AG04450 (cell line): ENCODE data around the gene GBP7. TPM values are rescaled to one million over a fixed set of nuclear protein-coding genes. Genes with fewer than 3 reads are reported as not detected.
"Not testable (repeated sequence)": the region's sequence is repeated elsewhere in the genome, so short reads cannot be mapped to it uniquely, and the experiment has no call there.

Source experiments
- CTCF ChIA-PET: fragments of 300-600, 350-600 bp; formaldehyde crosslinking; extraction: SDS; loops from one replicate; lab custom pipeline; 2022; ENCODE audit warnings: antibody characterized with exemption, inconsistent platforms; lab: Charles Lee
- POLR2A ChIA-PET: fragments of 350-600 bp; formaldehyde crosslinking; extraction: SDS; loops from one replicate; lab custom pipeline; 2021; ENCODE audit warnings: antibody characterized with exemption, inconsistent platforms; lab: Yijun Ruan, JAX
- DNase-seq: peaks from one replicate; pipeline ENCODE4 v3.0.0-alpha.2; 2011; ENCODE audit warnings: low read depth, low spot score
- H3K27ac ChIP-seq: one replicate; pipeline ENCODE4 v1.5.1; 2012; ENCODE audit warnings: low read depth, low read length, control low read depth
- H3K27me3 ChIP-seq: one replicate; pipeline ENCODE4 v1.6.0; 2012; ENCODE audit warnings: low read length; ENCODE audit not compliant: control insufficient read depth, insufficient read depth
- H3K4me3 ChIP-seq: 2 replicates; pipeline ENCODE4 v1.5.1; 2011; ENCODE audit warnings: mild to moderate bottlenecking, low read depth, low read length, control low read depth
- H3K9me3 ChIP-seq: 2 replicates; pipeline ENCODE4 v1.5.1; 2012; ENCODE audit warnings: low read length; ENCODE audit not compliant: control insufficient read depth, insufficient read depth
- polyA minus RNA-seq: library from RNA; depleted of rRNA, polyadenylated mRNA; stranded (reverse); fragments of >200 nt; gene quantifications from 2 replicates; pipeline ENCODE4 v1.2.3, GENCODE V29; 2011; rRNA and poly(A)+ RNA removed
- polyA plus RNA-seq: library from polyadenylated mRNA; depleted of rRNA; stranded (reverse); fragments of >200 nt; gene quantifications from 2 replicates; pipeline ENCODE4 v1.2.3, GENCODE V29; 2011; rRNA removed
- TF ChIP-seq, protein P1 (sequence below): IDR thresholded peaks from 2 replicates; pipeline ENCODE4 v1.5.1; 2011; ENCODE audit warnings: low read depth, low read length, control low read depth, inconsistent platforms

The GBP7 gene, protein sequence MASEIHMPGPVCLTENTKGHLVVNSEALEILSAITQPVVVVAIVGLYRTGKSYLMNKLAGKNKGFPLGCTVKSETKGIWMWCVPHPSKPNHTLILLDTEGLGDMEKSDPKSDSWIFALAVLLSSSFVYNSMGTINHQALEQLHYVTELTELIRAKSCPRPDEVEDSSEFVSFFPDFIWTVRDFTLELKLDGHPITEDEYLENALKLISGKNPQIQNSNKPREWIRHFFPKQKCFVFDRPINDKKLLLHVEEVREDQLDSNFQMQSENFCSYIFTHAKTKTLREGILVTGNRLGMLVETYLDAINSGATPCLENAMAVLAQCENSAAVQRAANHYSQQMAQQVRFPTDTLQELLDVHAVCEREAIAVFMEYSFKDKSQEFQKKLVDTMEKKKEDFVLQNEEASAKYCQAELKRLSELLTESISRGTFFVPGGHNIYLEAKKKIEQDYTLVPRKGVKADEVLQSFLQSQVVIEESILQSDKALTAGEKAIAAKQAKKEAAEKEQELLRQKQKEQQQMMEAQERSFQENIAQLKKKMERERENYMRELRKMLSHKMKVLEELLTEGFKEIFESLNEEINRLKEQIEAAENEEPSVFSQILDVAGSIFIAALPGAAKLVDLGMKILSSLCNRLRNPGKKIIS
- polyA plus RNA-seq (not detected in 2 replicates), polyA minus RNA-seq (not detected in 2 replicates)

DNA sequence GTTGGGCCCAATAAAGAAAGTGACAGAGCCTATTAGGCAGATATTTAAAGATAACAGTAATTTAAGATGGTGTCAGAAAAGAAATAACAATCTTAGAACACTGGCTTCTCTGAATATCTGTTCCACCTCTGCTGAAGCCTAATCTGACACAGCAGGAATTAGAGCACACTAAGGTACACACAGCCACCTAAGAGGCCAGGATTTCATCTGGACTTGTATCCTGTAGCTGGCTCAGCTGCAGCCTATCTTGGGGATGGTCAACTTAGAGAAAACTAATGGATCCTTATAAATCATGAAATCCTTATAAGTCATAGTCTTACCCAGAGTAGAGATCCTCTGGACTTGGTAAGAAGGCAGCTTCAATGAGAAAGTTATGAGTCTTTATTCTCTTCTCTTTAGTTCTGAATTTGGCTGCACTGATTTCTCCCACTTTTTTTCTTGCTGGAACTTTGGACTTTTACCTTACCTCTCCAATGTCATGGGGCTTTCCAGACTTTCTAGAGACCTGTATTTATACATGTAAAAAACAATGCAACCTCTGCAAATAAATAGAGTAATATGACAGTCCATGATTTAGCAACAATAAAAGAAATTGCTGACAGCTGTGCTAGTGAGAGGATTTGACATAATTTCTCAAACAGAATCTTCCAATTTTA is at the start of gene GBP7:
GBP7 (minus strand) TSS at position 403 of the 656 bp plus-strand sequence. CDS start 4,068 bp downstream, outside the sequence.
- ChIA-PET POLR2A (no interaction called here), CTCF (no interaction called here)
- H3K27me3 ChIP-seq = no peaks in the 10 kb centered on the region
- H3K9me3 ChIP-seq = no peaks in the 10 kb centered on the region
- no peak for DNase-seq
- no peak within 1 kb of the TSS for H3K4me3 ChIP-seq
- no peak within 1 kb of the TSS for H3K27ac ChIP-seq
- TF ChIP-seq, protein P1, sequence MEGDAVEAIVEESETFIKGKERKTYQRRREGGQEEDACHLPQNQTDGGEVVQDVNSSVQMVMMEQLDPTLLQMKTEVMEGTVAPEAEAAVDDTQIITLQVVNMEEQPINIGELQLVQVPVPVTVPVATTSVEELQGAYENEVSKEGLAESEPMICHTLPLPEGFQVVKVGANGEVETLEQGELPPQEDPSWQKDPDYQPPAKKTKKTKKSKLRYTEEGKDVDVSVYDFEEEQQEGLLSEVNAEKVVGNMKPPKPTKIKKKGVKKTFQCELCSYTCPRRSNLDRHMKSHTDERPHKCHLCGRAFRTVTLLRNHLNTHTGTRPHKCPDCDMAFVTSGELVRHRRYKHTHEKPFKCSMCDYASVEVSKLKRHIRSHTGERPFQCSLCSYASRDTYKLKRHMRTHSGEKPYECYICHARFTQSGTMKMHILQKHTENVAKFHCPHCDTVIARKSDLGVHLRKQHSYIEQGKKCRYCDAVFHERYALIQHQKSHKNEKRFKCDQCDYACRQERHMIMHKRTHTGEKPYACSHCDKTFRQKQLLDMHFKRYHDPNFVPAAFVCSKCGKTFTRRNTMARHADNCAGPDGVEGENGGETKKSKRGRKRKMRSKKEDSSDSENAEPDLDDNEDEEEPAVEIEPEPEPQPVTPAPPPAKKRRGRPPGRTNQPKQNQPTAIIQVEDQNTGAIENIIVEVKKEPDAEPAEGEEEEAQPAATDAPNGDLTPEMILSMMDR = no peak

- TF ChIP-seq, protein P1 = no peak
- Histone ChIP-seq H3K27ac (no peak overlapping the region), H3K4me3 (no peak overlapping the region), H3K27me3 (no peaks in the 10 kb centered on the region), H3K9me3 (no peaks in the 10 kb centered on the region)
- POLR2A ChIA-PET = no interaction called here
- DNase-seq = no peak
- CTCF ChIA-PET = no interaction called here
These were observed 45.5 kb upstream of the GBP7 start for GRCh38 chr1:89221341-89221740.

- H3K4me3 ChIP-seq, H3K27ac ChIP-seq, DNase-seq, H3K9me3 ChIP-seq, POLR2A ChIA-PET, H3K27me3 ChIP-seq: not testable (repeated sequence)
- CTCF ChIA-PET = interaction anchor here (0.6 kb wide), 1 partner anchor 138 kb away, joined by 3 read pairs; no protein-coding TSS in a partner anchor
These were observed 44.0 kb upstream of the GBP7 start for GRCh38 chr1:89219851-89220250.

GRCh38 chr1:89218941-89219340 is 43.1 kb upstream of the GBP7 start:
- POLR2A ChIA-PET, CTCF ChIA-PET, H3K4me3 ChIP-seq, H3K27me3 ChIP-seq, H3K9me3 ChIP-seq, H3K27ac ChIP-seq, DNase-seq: not testable (repeated sequence)

- Histone ChIP-seq H3K9me3 (no peaks in the 10 kb centered on the region), H3K27me3 (no peaks in the 10 kb centered on the region), H3K27ac (no peak overlapping the region), H3K4me3 (no peak overlapping the region)
- DNase-seq = no peak
- TF ChIP-seq, protein P1 = no peak
- POLR2A ChIA-PET = no interaction called here
- CTCF ChIA-PET = no interaction called here
These were observed 37.5 kb upstream of the GBP7 start for GRCh38 chr1:89213347-89213746.
